ENCODE data around the gene SLC27A6. TPM values are rescaled to one million over a fixed set of nuclear protein-coding genes. Genes with fewer than 3 reads are reported as not detected.

Gene SLC27A6
- total RNA-seq, 1 experiment from 2014 or later: not detected

DNA sequence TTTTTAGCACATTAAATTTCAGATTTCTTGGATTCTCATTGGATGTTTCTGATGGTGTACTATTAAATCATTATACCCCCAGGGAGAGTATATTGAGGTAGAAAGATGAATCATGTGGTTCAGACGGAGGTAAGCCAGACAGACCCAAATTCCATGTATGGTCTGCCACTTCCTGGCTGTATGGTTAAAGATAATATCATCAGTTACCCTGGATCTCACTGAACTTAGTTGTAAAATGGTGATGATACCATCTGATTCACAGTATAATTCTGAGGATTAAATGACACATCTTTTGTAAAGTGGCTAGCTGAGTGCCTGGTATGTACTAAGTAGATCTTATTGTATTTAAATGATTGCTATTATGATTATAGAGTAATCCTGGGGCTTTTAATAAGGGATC, 9.3 kb downstream of the SLC27A6 start:
- Histone ChIP-seq H3K4me3 (ENCODE audit: low read length) (no peak overlapping the region), H3K27ac (ENCODE audit: low read length) (no peak overlapping the region), H3K9me2 (replicated peaks; ENCODE audit: low read length) (no peaks in the 10 kb centered on the region), H2AFZ (ENCODE audit: low read length) (no peak overlapping the region), H3K9ac (ENCODE audit: low read length) (no peak overlapping the region), H3K36me3 (ENCODE audit: low read depth, low read length) (no peaks in the 10 kb centered on the region), H3K79me2 (ENCODE audit: low read length) (no peaks in the 10 kb centered on the region), H3K9me3 (ENCODE audit: low read length) (no peaks in the 10 kb centered on the region), H3K27me3 (ENCODE audit: low read length) (peaks cover 30% of the 10 kb centered on the region), H3K4me2 (ENCODE audit: low read length) (no peak overlapping the region), H4K20me1 (ENCODE audit: low read length) (no peaks in the 10 kb centered on the region), H3K4me1 (ENCODE audit: insufficient read depth, low read length) (no peaks in the 10 kb centered on the region), H3F3A (ENCODE audit: low read length, unreplicated experiment) (no peaks in the 10 kb centered on the region)
- no TSS peak for BruUV-seq (replicated peaks)
- TF ChIP-seq EZH2phosphoT487 (IDR thresholded peaks at IDR 0.05; ENCODE audit: borderline replicate concordance, low read length): no peak
- no peak for TF ChIP-seq CTCF (conservative IDR thresholded peaks at IDR 0.05; ENCODE audit: low read depth, low read length)
- no peak for TF ChIP-seq EZH2 (IDR thresholded peaks at IDR 0.05; ENCODE audit: low read length, unreplicated experiment)
- ATAC-seq: no peak
- ChIA-PET POLR2A (ENCODE audit: unreplicated experiment) (no interaction called here), CTCF (no interaction called here)
- intact Hi-C loops (cut with micrococcal nuclease): no loop called here
- peak; percentile 7 for DNase-seq

DNA sequence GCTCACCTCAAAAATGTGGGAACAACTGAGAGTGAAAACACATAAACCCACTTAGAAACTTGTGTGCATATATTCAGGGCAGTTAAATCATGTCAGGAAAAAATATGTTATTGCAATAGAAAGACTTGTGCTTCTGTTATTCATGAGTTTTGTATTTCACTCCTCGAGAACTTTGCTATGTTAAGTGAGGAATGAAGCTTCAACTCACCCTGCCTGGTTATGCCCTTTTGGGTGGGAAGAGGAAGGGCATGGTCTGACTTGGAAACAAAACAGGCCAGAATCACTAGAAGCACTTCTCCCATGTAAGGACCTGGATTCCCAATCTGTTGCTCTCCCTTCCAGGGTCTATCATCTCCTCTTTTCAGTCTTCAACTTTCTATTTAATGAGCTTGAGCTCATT, 14.5 kb downstream of the SLC27A6 start:
- no peaks in the 10 kb centered on the region for H3K79me2 ChIP-seq (ENCODE audit: low read length)
- H3K9ac ChIP-seq (ENCODE audit: low read length): no peak overlapping the region
- no peak overlapping the region for H2AFZ ChIP-seq (ENCODE audit: low read length)
- intact Hi-C loops (cut with micrococcal nuclease): no loop called here
- no peaks in the 10 kb centered on the region for H4K20me1 ChIP-seq (ENCODE audit: low read length)
- TF ChIP-seq EZH2 (IDR thresholded peaks at IDR 0.05; ENCODE audit: low read length, unreplicated experiment) (no peak), EZH2phosphoT487 (IDR thresholded peaks at IDR 0.05; ENCODE audit: borderline replicate concordance, low read length) (no peak), CTCF (conservative IDR thresholded peaks at IDR 0.05; ENCODE audit: low read depth, low read length) (no peak)
- H3K9me3 ChIP-seq (ENCODE audit: low read length): no peaks in the 10 kb centered on the region
- ATAC-seq (no peak), DNase-seq (no peak)
- H3F3A ChIP-seq (ENCODE audit: low read length, unreplicated experiment): no peaks in the 10 kb centered on the region
- no TSS peak for BruUV-seq (replicated peaks)
- no peak overlapping the region for H3K4me2 ChIP-seq (ENCODE audit: low read length)
- ChIA-PET POLR2A (ENCODE audit: unreplicated experiment) (no interaction called here), CTCF (no interaction called here)
- no peaks in the 10 kb centered on the region for H3K4me1 ChIP-seq (ENCODE audit: insufficient read depth, low read length)
- peaks cover 27% of the 10 kb centered on the region for H3K27me3 ChIP-seq (ENCODE audit: low read length)
- H3K4me3 ChIP-seq (ENCODE audit: low read length): no peak overlapping the region
- H3K36me3 ChIP-seq (ENCODE audit: low read depth, low read length): no peaks in the 10 kb centered on the region
- no peak overlapping the region for H3K27ac ChIP-seq (ENCODE audit: low read length)
- H3K9me2 ChIP-seq (replicated peaks; ENCODE audit: low read length): no peaks in the 10 kb centered on the region

DNA sequence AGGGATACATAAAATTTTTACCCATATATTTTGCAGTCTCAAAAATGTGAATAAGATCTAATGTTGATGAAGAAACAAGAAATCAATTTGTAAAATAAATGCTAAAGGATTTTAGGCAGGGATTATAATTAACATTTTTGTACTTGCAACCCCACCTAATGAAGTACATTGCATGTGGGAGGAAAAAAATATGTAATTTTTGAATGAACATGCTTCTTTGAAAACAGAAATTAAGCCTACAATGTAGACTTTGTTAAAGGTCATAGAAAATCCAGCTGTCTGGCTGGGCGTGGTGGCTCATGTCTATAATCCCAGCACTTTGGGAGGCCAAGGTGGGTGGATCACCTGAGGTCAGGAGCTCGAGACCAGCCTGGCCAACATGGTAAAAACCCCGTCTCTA, 15.6 kb downstream of the SLC27A6 start:
- ChIA-PET POLR2A (ENCODE audit: unreplicated experiment) (no interaction called here), CTCF (no interaction called here)
- no peak overlapping the region for H3K27ac ChIP-seq (ENCODE audit: low read length)
- no peak for ATAC-seq
- H3F3A ChIP-seq (ENCODE audit: low read length, unreplicated experiment): no peaks in the 10 kb centered on the region
- TF ChIP-seq CTCF (conservative IDR thresholded peaks at IDR 0.05; ENCODE audit: low read depth, low read length) (no peak), EZH2 (IDR thresholded peaks at IDR 0.05; ENCODE audit: low read length, unreplicated experiment) (no peak), EZH2phosphoT487 (IDR thresholded peaks at IDR 0.05; ENCODE audit: borderline replicate concordance, low read length) (no peak)
- H3K9me3 ChIP-seq (ENCODE audit: low read length): no peaks in the 10 kb centered on the region
- BruUV-seq (replicated peaks): no TSS peak
- no peak for DNase-seq
- H3K4me1 ChIP-seq (ENCODE audit: insufficient read depth, low read length): no peaks in the 10 kb centered on the region
- no peaks in the 10 kb centered on the region for H3K9me2 ChIP-seq (replicated peaks; ENCODE audit: low read length)
- H3K4me3 ChIP-seq (ENCODE audit: low read length): no peak overlapping the region
- H3K79me2 ChIP-seq (ENCODE audit: low read length): no peaks in the 10 kb centered on the region
- H2AFZ ChIP-seq (ENCODE audit: low read length): no peak overlapping the region
- no peak overlapping the region for H3K4me2 ChIP-seq (ENCODE audit: low read length)
- peaks cover 28% of the 10 kb centered on the region for H3K27me3 ChIP-seq (ENCODE audit: low read length)
- intact Hi-C loops (cut with micrococcal nuclease): no loop called here
- H4K20me1 ChIP-seq (ENCODE audit: low read length): no peaks in the 10 kb centered on the region
- no peaks in the 10 kb centered on the region for H3K36me3 ChIP-seq (ENCODE audit: low read depth, low read length)
- H3K9ac ChIP-seq (ENCODE audit: low read length): no peak overlapping the region
